OCI-LY1 (cell line): ENCODE data around the gene TMEFF2.

Experiments
- H2AFZ ChIP-seq: fragments of 200-600 bp; sonication (generic), shearing (Covaris generic); 2 replicates; pipeline ENCODE4 v1.6.0; 2014; ENCODE audit warnings: antibody characterized with exemption, mild to moderate bottlenecking, low read length
- H3F3A ChIP-seq: fragments of 200-600 bp; sonication (generic), shearing (Covaris generic); 2 replicates; pipeline ENCODE4 v1.6.0; 2014; ENCODE audit warnings: mild to moderate bottlenecking, antibody characterized with exemption, low read length, moderate library complexity; ENCODE audit not compliant: insufficient read depth
- H3K27ac ChIP-seq: fragments of 200-600 bp; sonication (generic); 2 replicates; pipeline ENCODE4 v1.5.1; 2014; ENCODE audit warnings: low read length, mixed run types, mild to moderate bottlenecking, low read depth; ENCODE audit not compliant: poor library complexity, severe bottlenecking
- H3K27me3 ChIP-seq: fragments of 200-600 bp; sonication (generic); 2 replicates; pipeline ENCODE4 v1.6.0; 2014; ENCODE audit warnings: antibody characterized with exemption, mild to moderate bottlenecking, low read length, moderate library complexity; ENCODE audit not compliant: insufficient read depth
- H3K36me3 ChIP-seq: fragments of 200-600 bp; sonication (generic); 2 replicates; pipeline ENCODE4 v1.6.1; 2014; ENCODE audit warnings: mild to moderate bottlenecking, antibody characterized with exemption, low read length, moderate library complexity, mixed read lengths; ENCODE audit not compliant: insufficient read depth
- H3K4me1 ChIP-seq: fragments of 200-600 bp; sonication (generic); 2 replicates; pipeline ENCODE4 v1.5.1; 2014; ENCODE audit warnings: mild to moderate bottlenecking, low read length, moderate library complexity; ENCODE audit not compliant: insufficient read depth, severe bottlenecking
- H3K4me2 ChIP-seq: fragments of 200-600 bp; sonication (generic), shearing (Covaris generic); 2 replicates; pipeline ENCODE4 v1.6.1; 2014; ENCODE audit warnings: low read length
- H3K4me3 ChIP-seq: fragments of 200-600 bp; sonication (generic); 2 replicates; pipeline ENCODE4 v1.5.1; 2014; ENCODE audit warnings: low read length, low read depth, mild to moderate bottlenecking, mixed read lengths; ENCODE audit not compliant: poor library complexity, severe bottlenecking
- H3K79me2 ChIP-seq: fragments of 200-600 bp; shearing (Covaris generic); 2 replicates; pipeline ENCODE4 v1.6.1; 2016; ENCODE audit warnings: mixed run types, low read length, mixed read lengths; ENCODE audit not compliant: insufficient read depth
- H3K9ac ChIP-seq: fragments of 200-600 bp; sonication (generic), shearing (Covaris generic); 2 replicates; pipeline ENCODE4 v1.6.1; 2014; ENCODE audit warnings: mild to moderate bottlenecking, low read length, mixed read lengths
- H3K9me2 ChIP-seq: fragments of 200-600 bp; sonication (generic), shearing (Covaris generic); 2 replicates; pipeline ENCODE4 v1.6.1; 2014; ENCODE audit warnings: low read depth, mild to moderate bottlenecking, low read length, mixed read lengths
- H3K9me3 ChIP-seq: fragments of 200-600 bp; shearing (Covaris generic); 2 replicates; pipeline ENCODE4 v1.6.1; 2014; ENCODE audit warnings: low read length, mixed read lengths
- H4K20me1 ChIP-seq: fragments of 200-600 bp; sonication (generic), shearing (Covaris generic); 2 replicates; pipeline ENCODE4 v1.6.0; 2016; ENCODE audit warnings: mild to moderate bottlenecking, low read length; ENCODE audit not compliant: insufficient read depth
- EZH2 ChIP-seq: fragments of 200-600 bp; sonication (generic), shearing (Covaris generic); IDR thresholded peaks from 2 replicates; pipeline ENCODE4 v1.8.0; 2017; ENCODE audit warnings: borderline replicate concordance, mixed run types, mild to moderate bottlenecking, antibody characterized with exemption, low read length, moderate library complexity, mixed read lengths
- TF ChIP-seq, protein P1 (sequence below): fragments of 200-600 bp; sonication (generic), shearing (Covaris generic); IDR thresholded peaks from 2 replicates; pipeline ENCODE4 v1.5.1; 2017; ENCODE audit warnings: mild to moderate bottlenecking, antibody characterized with exemption, low read length, moderate library complexity, mixed read lengths

Gene TMEFF2

DNA sequence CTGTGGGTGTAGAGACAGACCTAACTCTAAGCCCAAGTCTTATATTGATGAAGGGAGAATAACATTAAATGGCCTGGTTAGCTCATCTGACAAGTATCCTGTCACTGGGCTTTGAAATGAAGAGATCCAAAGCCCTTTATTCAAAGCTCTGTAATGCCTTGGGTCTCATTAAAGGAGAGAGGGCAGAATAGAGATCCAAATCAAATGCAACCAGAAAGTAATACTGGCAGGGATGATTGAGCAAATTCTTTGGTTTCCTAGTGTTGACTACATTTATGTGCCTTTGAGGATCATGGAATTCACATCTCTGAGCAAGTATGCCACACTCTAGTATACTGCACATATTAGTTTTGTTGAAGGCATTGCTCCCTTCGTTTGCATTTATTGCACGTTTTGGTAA lies 200.0 kb downstream of the TMEFF2 start:
- Histone ChIP-seq H3K27me3 (no peaks in the 10 kb centered on the region), H3F3A (no peaks in the 10 kb centered on the region), H2AFZ (no peak overlapping the region), H3K4me3 (no peak overlapping the region), H3K36me3 (no peaks in the 10 kb centered on the region), H3K4me2 (no peak overlapping the region), H3K9me2 (no peaks in the 10 kb centered on the region), H3K79me2 (no peaks in the 10 kb centered on the region), H3K9ac (no peak overlapping the region), H3K9me3 (no peaks in the 10 kb centered on the region), H4K20me1 (no peaks in the 10 kb centered on the region), H3K27ac (no peak overlapping the region), H3K4me1 (no peaks in the 10 kb centered on the region)
- TF ChIP-seq EZH2 = no peak
- TF ChIP-seq, protein P1, sequence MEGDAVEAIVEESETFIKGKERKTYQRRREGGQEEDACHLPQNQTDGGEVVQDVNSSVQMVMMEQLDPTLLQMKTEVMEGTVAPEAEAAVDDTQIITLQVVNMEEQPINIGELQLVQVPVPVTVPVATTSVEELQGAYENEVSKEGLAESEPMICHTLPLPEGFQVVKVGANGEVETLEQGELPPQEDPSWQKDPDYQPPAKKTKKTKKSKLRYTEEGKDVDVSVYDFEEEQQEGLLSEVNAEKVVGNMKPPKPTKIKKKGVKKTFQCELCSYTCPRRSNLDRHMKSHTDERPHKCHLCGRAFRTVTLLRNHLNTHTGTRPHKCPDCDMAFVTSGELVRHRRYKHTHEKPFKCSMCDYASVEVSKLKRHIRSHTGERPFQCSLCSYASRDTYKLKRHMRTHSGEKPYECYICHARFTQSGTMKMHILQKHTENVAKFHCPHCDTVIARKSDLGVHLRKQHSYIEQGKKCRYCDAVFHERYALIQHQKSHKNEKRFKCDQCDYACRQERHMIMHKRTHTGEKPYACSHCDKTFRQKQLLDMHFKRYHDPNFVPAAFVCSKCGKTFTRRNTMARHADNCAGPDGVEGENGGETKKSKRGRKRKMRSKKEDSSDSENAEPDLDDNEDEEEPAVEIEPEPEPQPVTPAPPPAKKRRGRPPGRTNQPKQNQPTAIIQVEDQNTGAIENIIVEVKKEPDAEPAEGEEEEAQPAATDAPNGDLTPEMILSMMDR = no peak

DNA sequence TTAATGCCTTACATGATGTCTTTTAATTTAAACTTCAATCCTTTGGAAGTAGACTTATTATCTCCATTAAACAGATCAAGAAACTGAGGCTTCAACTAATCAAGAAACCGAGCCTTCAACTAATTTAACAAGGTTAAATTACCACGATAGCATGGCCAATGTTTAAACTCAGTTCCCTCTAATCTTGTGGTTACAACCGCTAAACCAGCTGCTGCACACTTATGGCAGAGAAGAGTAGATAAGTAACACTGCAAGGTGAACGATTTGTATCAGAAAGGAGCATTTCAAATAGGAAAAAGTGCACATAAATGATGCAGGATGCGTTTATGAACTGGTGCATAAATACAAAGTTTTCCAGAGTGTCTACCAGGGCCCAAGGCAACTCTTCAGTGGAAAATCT lies 203.3 kb downstream of the TMEFF2 start:
- Histone ChIP-seq H3K36me3 (no peaks in the 10 kb centered on the region), H3K9ac (no peak overlapping the region), H3K4me1 (no peaks in the 10 kb centered on the region), H3K4me2 (no peak overlapping the region), H4K20me1 (no peaks in the 10 kb centered on the region), H3F3A (no peaks in the 10 kb centered on the region), H3K9me3 (no peaks in the 10 kb centered on the region), H3K9me2 (no peaks in the 10 kb centered on the region), H2AFZ (no peak overlapping the region), H3K27ac (no peak overlapping the region), H3K27me3 (no peaks in the 10 kb centered on the region), H3K4me3 (no peak overlapping the region), H3K79me2 (no peaks in the 10 kb centered on the region)
- TF ChIP-seq, protein P1 = no peak
- TF ChIP-seq EZH2 = no peak

GRCh38 chr2:191985740-191986139 lies 209.0 kb downstream of the TMEFF2 start:
- TF ChIP-seq, protein P1 = no peak
- no peak for TF ChIP-seq EZH2
- Histone ChIP-seq H3K4me2 (no peak overlapping the region), H4K20me1 (no peaks in the 10 kb centered on the region)

More at GRCh38 chr2:191985740-191986139, 209.0 kb downstream of the TMEFF2 start:
- Histone ChIP-seq H3K36me3 (no peaks in the 10 kb centered on the region), H3K79me2 (no peaks in the 10 kb centered on the region), H3K9ac (no peak overlapping the region), H3K9me3 (no peaks in the 10 kb centered on the region), H3K4me1 (no peaks in the 10 kb centered on the region), H2AFZ (no peak overlapping the region), H3F3A (no peaks in the 10 kb centered on the region), H3K4me3 (no peak overlapping the region), H3K27me3 (no peaks in the 10 kb centered on the region), H3K27ac (no peak overlapping the region), H3K9me2 (no peaks in the 10 kb centered on the region)
